Stimulated activated memory B cell treated with anti-CD40 and anti-IgM and Interleukin-4, amounts not matched to agents 10 μg/mL and 1 μg/mL and 100 μg/mL, for 72 hours (primary cell): ENCODE measurements around the gene IGSF8.
"Not testable (repeated sequence)": the region's sequence is repeated elsewhere in the genome, so short reads cannot be mapped to it uniquely, and the experiment has no call there.

Source experiments
- ATAC-seq: fragments of 150-1000 bp; cut with Tn5 transposase; 2 replicates; pipeline ENCODE4 v1.10.0; 2021
- H3K27ac Mint-ChIP-seq: one replicate; pipeline ENCODE4 v1.8.0; 2022; ENCODE audit warnings: mild to moderate bottlenecking, mixed read lengths
- H3K27me3 Mint-ChIP-seq: one replicate; pipeline ENCODE4 v1.8.0; 2022; ENCODE audit warnings: mixed read lengths
- H3K36me3 Mint-ChIP-seq: one replicate; pipeline ENCODE4 v1.8.0; 2022; ENCODE audit warnings: mixed read lengths
- H3K4me1 Mint-ChIP-seq: one replicate; pipeline ENCODE4 v1.8.0; 2022; ENCODE audit warnings: mixed read lengths
- H3K4me3 Mint-ChIP-seq: one replicate; pipeline ENCODE4 v1.8.0; 2022; ENCODE audit warnings: mild to moderate bottlenecking, moderate library complexity, mixed read lengths
- H3K9me3 Mint-ChIP-seq: one replicate; pipeline ENCODE4 v1.8.0; 2022; ENCODE audit warnings: mixed read lengths

The IGSF8 gene

DNA sequence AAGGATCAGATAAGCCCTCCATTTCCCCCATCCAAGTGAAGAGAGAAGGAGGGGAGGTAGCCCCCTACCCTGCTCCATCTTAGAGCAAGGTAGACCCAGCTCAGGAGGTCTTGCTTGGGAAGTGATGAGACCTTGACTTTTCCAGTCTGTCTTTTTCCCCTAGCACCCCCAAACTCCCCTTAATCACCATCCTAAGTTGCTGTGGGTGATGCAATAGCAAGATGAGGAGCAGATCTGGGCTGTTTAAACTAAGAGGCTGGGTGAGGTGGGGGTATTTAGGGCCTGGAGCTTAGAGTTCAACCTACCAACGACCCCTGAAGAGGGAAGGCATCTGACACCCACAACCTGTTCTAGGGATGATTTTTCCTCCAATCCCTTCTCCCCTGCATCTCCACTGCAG, 18.9 kb upstream of the IGSF8 start:
- no peaks in the 10 kb centered on the region for H3K36me3 Mint-ChIP-seq
- no peak overlapping the region for H3K27ac Mint-ChIP-seq
- H3K9me3 Mint-ChIP-seq = no peaks in the 10 kb centered on the region
- no peak overlapping the region for H3K4me3 Mint-ChIP-seq
- peaks cover 65% of the 10 kb centered on the region for H3K27me3 Mint-ChIP-seq
- ATAC-seq = no peak
- H3K4me1 Mint-ChIP-seq = no peaks in the 10 kb centered on the region

DNA sequence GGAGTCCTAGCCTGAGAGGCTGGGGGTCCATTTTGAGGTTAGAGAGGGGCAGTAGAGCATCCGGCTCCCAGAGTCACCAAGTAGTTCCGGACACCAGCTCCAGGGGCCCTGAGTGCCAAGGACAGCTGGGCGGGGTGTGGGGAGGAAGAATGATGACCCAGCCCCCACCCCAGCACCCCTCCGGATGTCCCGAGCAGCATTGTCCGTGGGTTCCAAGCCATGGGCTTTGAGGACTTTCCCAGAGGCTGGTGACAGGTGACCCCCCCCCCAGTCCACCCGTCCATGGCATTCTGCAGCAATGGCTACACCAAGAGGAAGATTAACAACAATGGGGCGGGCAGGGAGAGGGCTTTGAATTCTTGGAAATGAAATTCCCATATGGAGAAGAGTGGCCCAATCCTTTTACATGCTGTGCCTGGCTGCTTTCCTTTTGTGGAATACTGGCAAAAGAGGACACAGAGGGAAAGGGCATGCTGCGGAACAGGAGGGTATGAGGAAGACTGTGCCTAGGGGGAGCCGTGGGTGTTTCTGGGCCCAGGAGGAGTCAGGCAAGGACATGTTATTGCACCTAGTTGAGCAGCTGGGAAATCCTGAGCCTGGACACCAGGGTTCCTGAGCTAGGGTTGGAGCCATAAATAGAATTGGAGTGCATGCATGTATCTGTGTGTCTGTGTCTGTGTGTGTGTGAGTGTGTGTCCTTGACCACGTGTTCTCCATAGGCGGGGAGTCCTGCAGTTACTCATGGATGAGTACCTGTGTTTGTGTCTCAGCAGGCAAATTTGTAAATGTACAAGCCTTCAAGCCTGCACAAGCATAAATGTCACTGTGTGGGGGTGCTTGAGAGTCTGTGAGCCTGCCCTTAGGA, 18.1 kb upstream of the IGSF8 start:
- no peak for ATAC-seq
- no peak overlapping the region for H3K27ac Mint-ChIP-seq
- no peaks in the 10 kb centered on the region for H3K9me3 Mint-ChIP-seq
- peaks cover 71% of the 10 kb centered on the region for H3K27me3 Mint-ChIP-seq
- H3K4me3 Mint-ChIP-seq = no peak overlapping the region
- no peaks in the 10 kb centered on the region for H3K4me1 Mint-ChIP-seq
- no peaks in the 10 kb centered on the region for H3K36me3 Mint-ChIP-seq

DNA sequence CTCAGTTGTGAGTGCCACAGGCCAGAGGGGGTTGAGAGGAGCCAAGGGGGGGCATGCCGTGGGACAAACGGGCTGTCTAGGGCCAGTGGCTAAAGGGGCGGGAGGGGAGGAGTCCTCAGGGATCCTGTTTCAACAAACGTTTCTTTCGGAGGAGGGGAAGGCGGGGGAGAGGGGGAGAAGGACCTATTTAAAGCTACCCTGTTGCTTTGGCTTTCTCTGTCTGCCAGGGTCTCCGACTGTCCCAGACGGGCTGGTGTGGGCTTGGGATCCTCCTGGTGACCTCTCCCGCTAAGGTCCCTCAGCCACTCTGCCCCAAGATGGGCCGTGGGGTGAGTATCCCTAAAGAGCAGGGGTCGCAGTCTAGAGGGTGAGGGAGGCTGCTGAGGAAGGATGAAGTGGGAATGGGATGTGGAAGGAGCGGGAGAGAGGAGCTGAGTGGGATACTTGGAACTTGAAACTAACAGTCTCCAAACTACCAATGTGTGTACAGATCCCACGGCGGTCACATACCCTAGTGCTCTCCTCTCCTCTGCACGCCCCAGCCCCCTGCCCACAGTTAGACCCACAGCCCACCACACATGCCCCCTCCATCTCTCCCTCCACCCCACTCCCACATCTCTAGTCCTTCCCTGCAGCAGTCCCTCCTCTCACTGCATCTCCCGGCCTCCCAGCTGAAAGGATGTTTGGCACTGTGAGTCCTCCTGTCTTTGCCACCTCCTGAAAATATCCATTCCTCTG, 17.3 kb upstream of the IGSF8 start, which contains the start of gene ATP1A2:
ATP1A2 (plus strand) TSS at position 215 of the 738 bp plus-strand sequence; CDS start at position 318, 103 bp downstream.
- ATAC-seq = no peak
- no peaks in the 10 kb centered on the region for H3K9me3 Mint-ChIP-seq
- H3K4me3 Mint-ChIP-seq = no peak within 1 kb of the TSS
- no peaks in the 10 kb centered on the region for H3K4me1 Mint-ChIP-seq
- H3K27me3 Mint-ChIP-seq = peaks cover 74% of the 10 kb centered on the region
- no peaks in the 10 kb centered on the region for H3K36me3 Mint-ChIP-seq
- H3K27ac Mint-ChIP-seq = no peak within 1 kb of the TSS

GRCh38 chr1:160114085-160114484, 15.7 kb upstream of the IGSF8 start:
- Mint-ChIP-seq H3K4me1 (peaks cover 2% of the 10 kb centered on the region), H3K4me3 (no peak overlapping the region)

DNA sequence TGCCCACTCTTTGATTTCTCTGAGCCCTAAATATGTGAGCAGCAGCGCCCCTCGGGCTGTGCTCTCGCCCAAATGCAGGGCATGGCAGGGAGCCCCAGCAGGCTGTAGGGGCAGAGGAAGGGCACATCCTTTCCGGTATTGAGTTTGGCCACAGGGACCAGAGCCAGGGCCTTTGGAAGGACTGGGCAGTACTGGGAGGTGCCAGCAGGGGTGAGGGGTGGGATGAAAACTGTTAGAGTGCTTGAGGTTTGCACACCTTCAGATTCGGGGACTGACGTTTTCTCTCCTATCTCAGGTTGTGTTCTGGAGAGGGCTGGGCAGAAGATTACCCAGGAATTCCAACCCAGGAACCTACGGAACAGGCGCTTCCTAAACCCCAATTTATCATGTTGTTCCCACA, 15.0 kb upstream of the IGSF8 start:
- Mint-ChIP-seq H3K9me3 (no peaks in the 10 kb centered on the region), H3K4me1 (peaks cover 9% of the 10 kb centered on the region), H3K36me3 (no peaks in the 10 kb centered on the region), H3K27ac (no peak overlapping the region), H3K4me3 (no peak overlapping the region), H3K27me3 (peaks cover 69% of the 10 kb centered on the region)
- no peak for ATAC-seq

More at GRCh38 chr1:160114085-160114484, 15.7 kb upstream of the IGSF8 start:
- no peak for ATAC-seq
- Mint-ChIP-seq H3K27me3 (peaks cover 71% of the 10 kb centered on the region), H3K9me3 (no peaks in the 10 kb centered on the region), H3K27ac (no peak overlapping the region), H3K36me3 (no peaks in the 10 kb centered on the region)

- Mint-ChIP-seq H3K27ac (no peak overlapping the region), H3K9me3 (no peaks in the 10 kb centered on the region), H3K4me1 (peaks cover 9% of the 10 kb centered on the region), H3K4me3 (no peak overlapping the region), H3K27me3 (peaks cover 62% of the 10 kb centered on the region), H3K36me3 (no peaks in the 10 kb centered on the region)
- ATAC-seq = no peak
Observed at GRCh38 chr1:160112357-160112756, 13.9 kb upstream of the IGSF8 start.

DNA sequence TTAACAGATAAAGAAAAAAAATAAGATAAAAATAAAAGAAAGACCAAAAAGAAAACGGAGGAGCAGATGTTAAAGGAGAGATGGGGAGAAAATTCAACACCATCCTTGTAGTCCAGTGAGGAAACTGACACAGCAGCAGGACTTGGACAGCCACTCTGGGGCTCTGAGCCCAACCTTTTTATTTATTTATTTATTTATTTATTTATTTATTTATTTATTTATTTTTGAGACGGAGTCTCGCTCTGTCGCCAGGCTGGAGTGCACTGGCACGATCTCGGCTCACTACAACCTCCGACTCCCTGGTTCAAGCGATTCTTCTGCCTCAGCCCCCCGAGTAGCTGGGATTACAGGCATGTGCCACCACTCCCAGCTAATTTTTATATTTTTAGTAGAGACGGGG, 13.0 kb upstream of the IGSF8 start:
- not testable (repeated sequence) for H3K36me3 Mint-ChIP-seq, H3K4me3 Mint-ChIP-seq, H3K9me3 Mint-ChIP-seq, ATAC-seq, H3K27ac Mint-ChIP-seq, H3K4me1 Mint-ChIP-seq
- H3K27me3 Mint-ChIP-seq = peaks cover 62% of the 10 kb centered on the region

GRCh38 chr1:160109686-160110085, 11.3 kb upstream of the IGSF8 start:
- peaks cover 44% of the 10 kb centered on the region for H3K27me3 Mint-ChIP-seq
- no peak for ATAC-seq
- no peaks in the 10 kb centered on the region for H3K9me3 Mint-ChIP-seq
- no peak overlapping the region for H3K4me3 Mint-ChIP-seq
- H3K36me3 Mint-ChIP-seq = no peaks in the 10 kb centered on the region
- H3K4me1 Mint-ChIP-seq = peaks cover 9% of the 10 kb centered on the region
- no peak overlapping the region for H3K27ac Mint-ChIP-seq

DNA sequence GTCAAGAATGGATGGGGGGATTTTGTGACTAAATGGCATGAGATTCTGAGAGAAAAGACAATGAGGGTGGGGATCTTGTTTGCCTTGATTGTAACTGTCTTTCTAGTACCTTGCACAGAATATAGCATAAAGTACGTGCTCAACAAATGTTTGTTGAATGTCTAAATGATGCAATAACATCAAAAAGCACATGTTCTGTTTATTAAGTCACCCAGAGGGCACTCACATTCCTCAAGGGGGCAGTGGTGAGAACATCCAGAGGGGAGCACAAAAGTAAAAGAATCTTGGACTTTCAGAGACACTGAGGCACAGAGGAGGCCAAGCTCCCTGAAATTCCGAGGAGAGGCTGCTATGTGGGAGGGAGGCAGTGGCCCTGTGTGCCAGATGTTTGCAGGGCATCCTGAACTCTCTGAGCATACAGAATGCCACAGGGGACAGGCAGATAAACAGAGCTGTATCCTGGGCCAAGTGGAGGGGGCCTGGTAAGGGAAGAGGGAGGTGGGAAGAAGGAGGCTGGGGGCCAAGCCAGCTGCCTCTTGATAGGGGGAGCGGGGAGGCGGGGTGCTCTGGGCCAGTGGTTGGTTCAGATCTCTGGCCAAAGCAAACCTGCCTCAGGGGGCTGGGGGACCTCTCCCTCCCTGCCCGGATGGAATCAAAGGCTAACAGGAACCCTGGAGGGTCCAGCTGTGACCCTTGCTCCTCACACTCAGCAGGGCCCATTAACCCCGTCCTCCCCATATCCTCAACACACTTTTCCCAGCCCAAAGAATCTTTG, 10.7 kb upstream of the IGSF8 start:
- ATAC-seq = no peak
- H3K27ac Mint-ChIP-seq = no peak overlapping the region
- H3K4me3 Mint-ChIP-seq = no peak overlapping the region
- peaks cover 39% of the 10 kb centered on the region for H3K27me3 Mint-ChIP-seq
- H3K4me1 Mint-ChIP-seq = peaks cover 9% of the 10 kb centered on the region
- no peaks in the 10 kb centered on the region for H3K36me3 Mint-ChIP-seq
- no peaks in the 10 kb centered on the region for H3K9me3 Mint-ChIP-seq

GRCh38 chr1:160107512-160107911, 9.1 kb upstream of the IGSF8 start:
- H3K36me3 Mint-ChIP-seq = no peaks in the 10 kb centered on the region
- H3K27me3 Mint-ChIP-seq = peaks cover 24% of the 10 kb centered on the region
- peaks cover 14% of the 10 kb centered on the region for H3K4me1 Mint-ChIP-seq
- H3K27ac Mint-ChIP-seq = no peak overlapping the region
- ATAC-seq = no peak
- H3K4me3 Mint-ChIP-seq = no peak overlapping the region
- H3K9me3 Mint-ChIP-seq = no peaks in the 10 kb centered on the region

- H3K36me3 Mint-ChIP-seq = no peaks in the 10 kb centered on the region
- H3K9me3 Mint-ChIP-seq = no peaks in the 10 kb centered on the region
- H3K4me3 Mint-ChIP-seq = no peak overlapping the region
- H3K27ac Mint-ChIP-seq = no peak overlapping the region
- H3K27me3 Mint-ChIP-seq = peaks cover 8% of the 10 kb centered on the region
- H3K4me1 Mint-ChIP-seq = peaks cover 25% of the 10 kb centered on the region
- ATAC-seq = no peak
Observed at GRCh38 chr1:160105155-160105554, 6.7 kb upstream of the IGSF8 start.

GRCh38 chr1:160104486-160104885, 6.1 kb upstream of the IGSF8 start:
- Mint-ChIP-seq H3K9me3 (no peaks in the 10 kb centered on the region), H3K4me3 (no peak overlapping the region), H3K4me1 (peaks cover 29% of the 10 kb centered on the region), H3K36me3 (no peaks in the 10 kb centered on the region), H3K27me3 (peaks cover 6% of the 10 kb centered on the region), H3K27ac (no peak overlapping the region)
- no peak for ATAC-seq

DNA sequence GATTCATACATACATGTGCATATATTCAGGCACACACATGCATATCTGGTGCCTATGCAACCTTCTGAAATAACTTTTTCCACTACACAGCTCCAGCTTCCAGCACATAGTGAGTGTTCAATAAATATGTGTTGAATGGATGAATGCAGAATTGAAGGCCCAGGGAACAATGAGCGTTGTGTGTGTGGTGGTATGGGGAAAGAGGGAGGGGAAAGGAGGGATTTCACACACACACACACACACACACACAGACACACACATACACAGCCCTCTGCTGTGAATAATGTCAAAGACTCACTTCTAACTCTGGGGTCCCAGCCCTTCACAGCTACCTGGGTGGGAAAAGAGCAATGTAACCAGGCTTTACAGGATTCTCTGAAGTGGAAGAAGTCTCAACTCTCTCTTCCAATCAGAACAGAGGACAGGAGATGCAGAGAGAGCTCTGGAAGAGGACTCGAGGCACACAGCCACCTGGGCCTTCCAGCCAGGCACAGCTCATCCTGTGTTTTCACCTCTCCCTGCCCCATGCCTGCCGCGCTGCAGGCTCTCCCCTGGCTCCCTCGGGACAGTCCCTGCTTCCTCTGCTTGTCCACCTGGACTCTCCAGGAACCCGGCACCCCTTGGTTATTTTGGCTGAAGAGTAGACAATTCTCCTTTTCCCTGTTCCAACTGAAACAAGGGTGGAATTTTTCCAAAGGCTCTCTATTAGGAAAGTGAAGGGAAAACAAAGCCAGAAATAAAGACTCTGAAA, 5.4 kb upstream of the IGSF8 start:
- no peak for ATAC-seq
- Mint-ChIP-seq H3K36me3 (no peaks in the 10 kb centered on the region), H3K4me3 (no peak overlapping the region), H3K4me1 (peaks cover 30% of the 10 kb centered on the region), H3K27ac (no peak overlapping the region), H3K27me3 (peaks cover 6% of the 10 kb centered on the region), H3K9me3 (no peaks in the 10 kb centered on the region)

DNA sequence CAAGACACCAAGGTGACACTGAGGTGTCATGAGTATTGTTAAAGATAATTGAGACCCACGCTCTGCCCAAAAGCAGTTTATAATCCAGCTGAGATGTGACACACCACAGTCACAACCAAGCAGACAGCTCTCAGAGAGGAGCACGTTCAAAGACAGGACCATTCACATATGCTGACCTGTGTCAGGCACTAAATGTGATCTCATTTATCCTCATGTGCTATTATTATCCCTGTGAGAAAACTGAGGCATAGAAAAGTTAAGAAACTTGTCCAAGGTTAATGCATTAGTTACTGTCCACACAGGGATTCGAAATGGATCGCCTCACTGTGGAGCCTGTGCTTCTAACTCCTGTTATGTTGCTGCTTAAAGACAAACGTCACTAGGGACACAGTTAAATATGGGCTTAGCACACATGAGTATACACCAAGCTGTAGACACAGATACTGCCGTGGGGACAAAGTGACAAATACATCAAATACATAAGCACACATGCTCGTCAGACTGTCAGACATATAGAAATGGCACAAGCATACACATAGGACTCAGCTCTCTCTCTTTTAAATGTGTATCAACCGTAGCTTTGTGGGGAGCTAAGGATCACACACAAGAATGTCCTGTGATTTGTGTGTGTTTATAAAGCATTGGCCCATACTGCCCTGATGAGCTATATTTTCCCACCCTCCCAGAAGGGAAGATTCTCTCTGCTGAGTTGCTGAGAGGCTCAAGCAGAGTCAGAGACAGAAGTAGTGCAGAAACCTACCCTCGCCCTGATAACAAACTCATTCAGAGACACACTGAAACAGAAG, 3.5 kb upstream of the IGSF8 start:
- H3K27me3 Mint-ChIP-seq = peaks cover 3% of the 10 kb centered on the region
- H3K4me1 Mint-ChIP-seq = peaks cover 38% of the 10 kb centered on the region
- no peaks in the 10 kb centered on the region for H3K36me3 Mint-ChIP-seq
- H3K4me3 Mint-ChIP-seq = no peak overlapping the region
- H3K9me3 Mint-ChIP-seq = no peaks in the 10 kb centered on the region
- no peak for ATAC-seq
- H3K27ac Mint-ChIP-seq = peak overlapping the region; percentile 72
